Left cardiac atrium (tissue), 4 donors: ENCODE data around the gene ZFR. TPM values are rescaled to one million over a fixed set of nuclear protein-coding genes. Genes with fewer than 3 reads are reported as not detected.
"Not testable (repeated sequence)": the region's sequence is repeated elsewhere in the genome, so short reads cannot be mapped to it uniquely, and the experiment has no call there.

Source experiments
- ATAC-seq, 2 donors: fragments of 200-7000 bp; cut with Tn5 transposase; one replicate each; pipeline ENCODE4 v1.9.1; 2020; ENCODE audit warnings: mild to moderate bottlenecking in 2 of 2, moderate library complexity in 2 of 2
- DNase-seq: peaks from one replicate; pipeline ENCODE4 v3.0.0-alpha.2; 2020
- intact Hi-C, 2 donors: fragments of 100-400 bp; cut with DNase I; formaldehyde crosslinking; loops; one replicate each; pipeline versions ENCODE4 v1.14.1 to v1.15.1; 2022 to 2023
- total RNA-seq, 2 donors: library from RNA; stranded (reverse); fragmentation: NEBNext Ultra II Directional; extraction: Animal tissue kit (Norgen Biotek cat#: 25700); gene quantifications; one replicate each; pipeline ENCODE4 v1.2.1, GENCODE V29; 2021
- donor health status: DM: no; HTN: yes; CAD: no.
- donor health status: DM: no; HTN: yes; CAD: no; lungs with severe emphysema.
- donor health status: DM: yes; HTN: yes; CAD: no.
- donor health status: Dilated cardiomyopathy.

ZFR gene
- total RNA-seq, 2 donors from 2014 or later = 47.9 to 56.5 TPM

DNA sequence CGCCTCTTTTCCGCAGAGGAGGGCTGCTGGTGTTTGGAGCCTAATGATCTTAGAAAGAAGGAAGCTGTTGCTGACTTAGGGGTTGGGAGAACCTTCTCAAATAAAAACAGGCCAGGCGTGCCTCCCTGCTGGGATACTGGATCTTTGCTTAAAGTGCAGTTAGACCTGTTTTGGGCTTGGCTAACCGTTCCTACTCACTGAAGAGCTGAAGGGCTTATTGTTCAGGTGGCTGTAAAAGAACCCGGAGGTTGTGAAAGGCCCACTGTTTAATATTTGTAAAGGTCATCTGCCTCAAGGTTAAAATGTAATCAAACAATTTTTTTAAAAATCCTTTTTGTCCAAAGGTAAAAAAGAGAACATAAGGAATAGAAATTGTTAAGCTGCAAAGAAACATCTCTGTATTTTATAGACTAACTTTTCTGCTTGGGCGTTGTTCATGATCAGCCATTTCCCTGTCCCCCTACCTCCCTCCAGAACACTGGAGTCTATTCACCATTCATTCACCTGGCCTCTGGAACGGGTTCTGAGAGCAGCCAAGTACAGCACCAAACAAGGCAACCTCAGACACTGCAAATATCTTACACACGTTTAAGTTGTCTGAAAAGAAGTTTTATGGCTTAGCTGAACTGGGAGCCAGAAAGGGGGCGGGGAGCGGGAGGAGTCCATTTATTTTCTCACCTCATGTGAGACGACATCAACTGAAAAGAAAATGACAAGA lies 113.2 kb downstream of the ZFR start:
- ATAC-seq (no peak), DNase-seq (no peak)
- intact Hi-C loops = no loop called here

DNA sequence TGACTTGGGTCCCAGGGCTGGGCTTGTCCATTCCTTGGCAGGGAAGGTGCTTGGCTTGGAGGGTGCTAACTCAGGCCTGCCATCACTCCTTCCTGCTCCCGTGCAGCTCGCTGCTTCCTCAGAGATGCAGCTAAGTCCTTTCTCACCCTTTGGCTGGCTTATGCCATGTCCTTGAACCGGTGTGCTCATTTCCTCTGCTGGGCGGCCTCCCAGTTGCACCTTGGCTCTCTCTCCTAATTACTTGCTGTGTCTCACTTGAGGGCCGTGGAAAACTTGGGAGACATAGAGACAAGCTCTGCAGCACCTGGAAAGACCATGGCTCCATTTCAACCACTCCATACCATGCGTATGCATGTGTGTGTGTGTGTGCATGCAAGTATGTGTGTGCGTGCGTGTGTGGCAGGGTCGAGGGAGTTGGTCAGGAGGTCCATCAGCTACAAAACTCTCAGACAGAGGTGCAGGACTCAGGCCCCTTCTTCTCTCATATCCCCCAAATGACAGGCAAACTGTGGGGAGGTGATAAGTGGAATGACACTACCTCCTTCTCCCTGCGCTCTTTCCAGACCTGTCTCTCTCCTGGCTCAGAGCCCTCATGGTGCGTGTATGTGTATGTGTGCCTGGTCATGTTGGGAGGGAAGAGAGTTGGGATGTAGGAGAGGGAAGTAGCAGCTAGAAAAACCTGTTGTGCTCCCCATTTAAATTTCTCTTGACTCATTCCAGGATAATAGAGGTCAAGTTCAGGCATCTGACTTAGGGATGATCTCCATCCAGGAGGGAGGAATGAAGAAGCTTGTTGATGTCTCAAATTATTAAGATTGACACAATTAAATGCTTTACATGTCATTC lies 114.2 kb downstream of the ZFR start:
- ATAC-seq = peak in 1 of 2 donors; percentile 11
- no peak for DNase-seq
- intact Hi-C loops = no loop called here

DNA sequence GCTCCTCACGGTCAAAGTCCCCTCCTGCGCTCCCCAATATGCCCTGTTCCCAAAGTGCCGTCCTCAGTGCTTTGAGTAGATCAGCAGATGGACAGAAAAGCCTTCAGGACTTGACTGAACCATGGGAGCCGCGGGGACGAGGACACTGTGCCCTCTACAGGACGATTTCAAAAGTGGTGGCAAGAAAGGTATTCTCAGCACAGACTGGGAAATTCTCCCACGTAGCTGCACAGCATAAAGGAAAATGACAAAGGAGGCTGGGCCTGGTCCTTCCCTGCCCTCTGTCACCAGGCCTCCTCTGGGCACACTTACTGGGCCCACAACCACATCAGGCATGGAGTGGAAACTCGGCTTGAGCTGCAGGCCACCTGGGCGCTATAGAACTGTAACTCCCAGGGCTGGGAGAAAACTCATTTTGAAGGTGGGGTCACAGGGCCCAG lies 115.1 kb downstream of the ZFR start:
- intact Hi-C loops = loop anchor here (2.0 to 5.0 kb wide), 2 partner anchors 97 kb away; no protein-coding TSS in a partner anchor
- peak; percentile 67 for DNase-seq
- ATAC-seq = peak; percentile 93 to 94

DNA sequence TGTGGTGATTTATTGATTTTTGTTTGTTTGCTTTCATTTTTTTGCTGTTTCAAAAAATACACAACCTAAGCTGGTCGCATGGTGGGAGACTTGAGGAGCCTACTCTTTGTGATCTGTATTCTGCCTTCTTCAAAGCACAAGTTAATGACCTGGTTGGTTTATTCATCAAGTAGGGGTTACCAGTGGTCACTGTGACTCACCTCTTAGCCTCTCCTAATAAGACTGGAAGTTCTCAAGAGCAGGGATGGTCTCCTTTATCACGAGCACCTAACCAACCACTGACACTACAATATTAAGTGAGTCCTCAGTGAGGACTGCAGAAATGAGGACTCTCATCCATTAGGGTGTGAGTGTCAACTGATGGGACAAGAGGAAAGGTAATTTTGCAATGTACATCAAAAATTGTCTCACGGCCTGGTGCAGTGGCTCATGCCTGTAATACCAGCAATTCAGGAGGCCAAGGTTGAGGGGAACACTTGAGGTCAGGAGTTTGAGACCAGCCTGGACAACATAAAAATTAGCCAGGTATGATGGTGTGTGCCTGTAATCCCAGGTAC lies 118.2 kb downstream of the ZFR start:
- no peak for ATAC-seq
- DNase-seq = no peak
- intact Hi-C loops = loop anchor here in 1 of 2 donors (5.0 kb wide), 1 partner anchor 94 kb away; no protein-coding TSS in a partner anchor

DNA sequence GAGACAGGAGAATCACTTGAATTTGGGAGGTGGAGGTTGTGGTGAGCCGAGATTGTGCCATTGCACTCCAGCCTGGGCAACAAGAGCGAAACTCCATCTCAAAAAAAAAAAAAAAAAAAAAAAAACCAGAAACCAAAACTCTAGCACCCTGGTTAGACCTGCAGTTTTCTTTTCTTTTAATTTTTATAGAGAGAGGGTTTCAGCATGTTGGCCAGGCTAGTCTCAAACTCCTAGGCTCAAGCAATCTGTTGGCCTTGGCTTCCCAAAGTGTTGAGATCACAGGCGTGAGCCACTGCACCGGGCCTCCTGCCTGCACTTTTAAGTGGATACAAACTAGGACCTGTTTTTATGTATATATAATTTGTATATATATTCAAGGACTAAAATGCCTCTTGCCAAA lies 118.9 kb downstream of the ZFR start:
- intact Hi-C loops = loop anchor here in 1 of 2 donors (5.0 kb wide), 1 partner anchor 93 kb away; no protein-coding TSS in a partner anchor
- DNase-seq (no peak), ATAC-seq (no peak)

DNA sequence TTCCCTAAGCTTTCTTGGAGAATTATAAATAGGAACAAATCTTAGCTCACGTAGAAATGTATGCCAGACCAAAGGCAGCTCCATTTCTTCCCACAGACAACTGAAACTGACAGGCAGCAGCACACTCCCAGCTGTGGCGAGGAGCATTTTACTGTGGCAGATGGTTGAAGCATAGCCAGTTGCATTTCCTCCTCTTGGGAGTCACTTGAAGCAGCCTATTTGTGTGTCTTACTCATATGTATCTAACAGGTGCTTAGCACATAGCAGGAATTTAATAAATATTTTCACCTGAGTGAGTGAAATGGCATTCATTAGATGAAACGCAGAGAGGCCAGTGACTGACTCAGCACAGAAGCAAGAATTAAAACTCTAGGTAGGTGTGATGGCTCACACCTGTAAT lies 119.5 kb downstream of the ZFR start:
- intact Hi-C loops = loop anchor here in 1 of 2 donors (5.0 kb wide), 1 partner anchor 93 kb away; no protein-coding TSS in a partner anchor
- DNase-seq = no peak
- ATAC-seq = no peak

DNA sequence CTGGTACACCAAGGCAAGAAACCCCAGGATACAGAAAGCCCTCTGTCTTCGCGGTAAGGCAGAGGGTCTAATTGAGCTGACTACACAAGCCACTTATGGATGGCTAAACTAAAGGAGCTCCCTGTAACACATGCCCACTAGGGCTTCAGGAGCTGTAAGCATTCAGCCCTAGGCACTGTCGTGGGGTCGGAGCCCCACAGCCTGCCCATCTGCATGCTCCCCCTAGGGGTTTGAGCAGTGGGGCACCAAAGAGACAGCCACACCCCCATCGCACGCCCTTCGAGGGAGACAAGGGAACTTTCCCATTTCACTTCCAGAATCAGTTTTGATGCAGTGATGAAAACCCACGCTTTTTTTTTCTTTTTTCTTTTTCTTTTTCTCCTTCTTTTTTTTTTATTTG lies 120.8 kb downstream of the ZFR start:
- intact Hi-C loops = no loop called here
- ATAC-seq (no peak), DNase-seq (no peak)

DNA sequence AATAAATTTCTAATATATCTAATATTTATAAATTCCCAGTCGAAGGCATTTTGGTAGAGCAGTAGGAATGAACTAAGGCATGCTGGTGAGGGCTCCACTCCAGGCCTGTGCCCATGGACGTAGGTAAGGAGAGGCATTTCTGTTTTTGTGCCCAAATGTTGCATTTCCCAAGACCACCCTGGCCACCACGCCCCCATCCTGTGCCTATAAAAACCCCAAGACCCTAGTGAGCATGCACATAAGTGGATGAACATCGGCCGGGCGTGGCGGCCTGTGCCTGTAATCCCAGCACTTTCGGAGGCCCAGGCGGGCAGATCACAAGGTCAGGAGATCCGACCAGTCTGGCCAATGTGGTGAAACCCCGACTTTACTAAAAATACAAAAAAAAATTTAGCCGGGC lies 121.7 kb downstream of the ZFR start:
- intact Hi-C loops = no loop called here
- ATAC-seq (no peak), DNase-seq (no peak)

DNA sequence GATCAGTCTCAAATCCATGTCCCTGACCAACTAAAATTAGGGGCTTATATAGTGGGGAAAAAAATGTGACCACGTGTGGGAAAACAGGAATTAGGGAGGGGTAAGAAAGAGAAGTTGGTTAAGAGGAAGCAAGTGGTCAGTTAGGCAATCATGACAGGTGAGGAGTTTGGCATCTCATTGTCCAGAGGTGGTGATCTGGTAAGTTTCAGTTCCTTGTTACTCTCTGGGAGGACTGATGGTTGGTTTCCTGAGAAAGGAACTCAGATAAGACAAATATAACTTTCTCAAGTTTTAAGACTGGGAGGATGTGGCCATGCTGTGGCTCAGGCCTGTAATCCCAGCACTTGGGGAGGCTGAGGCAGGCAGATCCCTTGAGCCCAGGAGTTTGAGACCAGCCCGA lies 122.8 kb downstream of the ZFR start:
- intact Hi-C loops, DNase-seq, ATAC-seq: not testable (repeated sequence)

DNA sequence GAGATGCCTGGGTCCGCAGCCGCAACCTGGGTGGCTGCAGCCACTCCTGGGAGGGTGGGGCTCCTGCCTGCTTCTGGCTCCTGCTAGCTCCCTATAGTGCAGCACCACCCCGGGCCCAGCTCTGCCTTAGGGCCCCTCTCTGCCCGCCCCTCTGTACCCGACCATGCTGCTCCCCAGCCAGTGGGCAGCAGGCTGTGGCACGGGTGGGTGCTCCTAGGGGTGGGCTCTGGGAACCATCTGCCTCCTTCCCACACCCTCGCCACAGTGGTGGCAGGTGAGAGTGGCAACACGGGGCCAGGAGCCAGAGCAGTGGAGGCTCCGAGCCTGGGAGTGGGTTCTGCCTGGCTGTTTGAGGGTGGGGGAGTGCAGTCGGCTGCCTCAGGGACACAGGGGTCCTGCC lies 124.0 kb downstream of the ZFR start:
- intact Hi-C loops = no loop called here
- DNase-seq (no peak), ATAC-seq (peak; percentile 14 to 23)

DNA sequence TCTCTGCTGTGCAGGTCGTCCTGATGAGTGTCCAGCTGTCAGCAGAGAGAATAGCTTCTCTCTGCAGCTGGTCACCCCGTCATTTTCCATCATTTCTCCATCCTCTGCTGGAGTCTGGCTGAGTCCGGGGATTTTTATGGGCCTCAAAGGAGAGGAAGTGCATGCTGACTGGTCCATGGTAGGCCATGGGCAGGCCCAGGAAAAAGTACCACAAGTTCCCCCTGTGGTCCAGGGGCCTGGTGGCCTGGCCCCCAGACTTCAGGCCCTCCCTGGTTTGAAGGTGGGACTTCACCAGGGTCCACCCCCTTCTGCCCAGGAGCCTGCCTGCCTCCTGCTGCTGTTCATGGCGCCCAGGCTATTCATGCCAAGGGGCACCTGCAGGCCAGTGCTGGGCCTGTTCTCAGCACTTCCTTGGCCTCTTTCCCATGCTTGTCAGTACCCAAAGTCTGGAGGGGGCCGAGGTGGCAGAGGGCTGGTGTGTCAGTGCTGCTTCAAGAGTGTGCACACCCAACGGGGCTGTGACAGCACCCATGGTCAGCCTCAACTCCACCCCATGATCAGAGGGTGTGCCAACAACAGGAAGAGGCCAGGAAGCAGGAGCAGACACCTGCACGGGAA lies 124.5 kb downstream of the ZFR start:
- intact Hi-C loops = no loop called here
- DNase-seq (no peak), ATAC-seq (no peak)

DNA sequence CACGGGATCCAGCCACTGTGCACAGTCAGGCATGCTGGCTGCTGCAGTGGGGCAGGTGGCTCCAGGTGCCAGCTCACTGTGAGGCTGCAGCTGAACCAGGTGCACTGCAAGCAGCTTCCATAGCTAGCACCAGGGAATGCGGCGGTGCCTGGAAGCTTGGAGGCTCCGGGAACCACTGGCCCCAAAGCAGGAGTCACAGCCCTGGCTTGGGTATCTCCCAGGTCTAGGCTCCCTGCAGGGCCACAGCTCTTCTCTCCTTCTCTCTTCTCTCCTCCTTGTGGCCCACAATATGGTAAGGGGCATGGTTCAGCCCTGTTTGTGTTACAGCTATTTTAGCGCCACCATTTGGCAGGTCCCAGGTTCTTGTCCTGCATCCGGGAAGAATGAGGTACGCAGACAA lies 125.1 kb downstream of the ZFR start:
- DNase-seq (no peak), ATAC-seq (no peak)
- intact Hi-C loops = no loop called here

DNA sequence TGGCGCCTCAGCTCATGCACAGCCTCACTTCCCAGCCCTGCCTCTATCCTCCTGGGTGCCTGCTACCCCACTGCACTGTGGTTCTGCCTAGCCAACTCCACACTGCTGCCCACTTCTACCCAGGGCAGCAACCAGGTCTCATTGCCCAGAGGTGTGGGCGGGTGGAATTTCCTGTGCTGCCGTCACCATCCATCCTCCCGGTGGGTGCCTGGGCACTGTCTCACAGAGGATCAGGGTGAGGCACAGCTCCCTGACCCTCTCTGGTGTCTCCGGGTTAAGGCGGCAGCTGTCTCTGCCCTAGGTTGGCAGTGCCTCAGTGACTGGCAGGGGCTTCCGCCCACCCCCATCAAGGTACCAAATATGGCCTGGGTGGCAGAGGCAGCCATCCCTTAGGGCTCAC lies 127.5 kb downstream of the ZFR start:
- intact Hi-C loops = no loop called here
- DNase-seq (no peak), ATAC-seq (no peak)

DNA sequence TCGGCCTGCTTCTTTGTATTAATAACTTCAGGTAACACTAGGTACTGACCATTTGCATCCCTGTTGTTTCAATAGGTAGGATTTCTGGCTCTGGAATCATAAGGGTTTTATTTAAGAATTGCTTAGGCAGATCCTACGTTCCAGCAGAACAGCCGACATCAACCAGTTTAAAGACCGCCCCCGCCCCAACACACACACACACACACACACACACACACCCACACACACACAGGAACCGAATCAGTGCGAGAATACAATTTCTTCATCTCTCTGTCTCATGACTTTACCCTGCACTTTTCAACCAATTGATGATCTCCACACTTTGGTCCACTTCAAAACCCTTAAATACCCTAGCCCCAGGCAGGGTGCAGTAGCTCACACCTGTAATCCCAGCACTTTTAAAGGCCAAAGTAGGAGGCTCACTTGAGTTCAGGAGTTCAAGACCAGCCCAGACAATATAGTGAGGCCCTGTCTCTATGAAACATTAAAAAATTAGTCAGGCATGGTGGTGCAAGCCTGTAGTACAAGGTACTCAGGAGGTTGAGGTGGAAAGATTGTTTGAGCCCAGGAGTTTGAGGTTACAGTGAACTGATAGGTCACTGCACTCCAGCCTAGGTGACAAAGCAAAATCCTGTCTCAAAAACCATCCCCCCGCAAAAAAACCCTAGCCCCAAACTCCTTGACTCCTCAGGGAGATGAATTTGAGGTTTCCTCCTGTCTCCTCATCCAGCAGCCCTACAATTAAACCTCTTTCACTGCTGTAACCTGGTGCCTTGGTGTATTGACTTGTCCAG lies 129.1 kb downstream of the ZFR start:
- no peak for DNase-seq
- no peak for ATAC-seq
- intact Hi-C loops = no loop called here

DNA sequence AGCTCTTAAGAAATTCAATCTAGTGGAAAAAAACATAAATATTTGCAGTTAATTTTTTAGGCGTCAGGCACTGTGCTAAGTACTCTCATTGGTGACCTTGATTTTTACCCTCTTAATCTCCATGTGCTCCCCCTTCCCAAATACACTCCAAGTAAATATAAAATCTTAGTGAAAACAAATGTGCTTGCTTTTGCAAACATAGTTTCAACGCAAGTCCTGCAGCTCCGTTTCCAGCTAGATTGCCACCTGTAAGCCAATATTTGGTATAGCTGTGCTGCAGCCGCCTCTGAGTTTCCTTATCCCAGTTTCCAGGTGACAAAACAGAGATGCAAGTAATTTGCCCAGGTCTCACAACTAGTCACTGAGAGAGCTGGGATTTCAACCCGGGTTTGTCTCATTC lies 129.9 kb downstream of the ZFR start:
- intact Hi-C loops = no loop called here
- ATAC-seq = no peak
- no peak for DNase-seq

DNA sequence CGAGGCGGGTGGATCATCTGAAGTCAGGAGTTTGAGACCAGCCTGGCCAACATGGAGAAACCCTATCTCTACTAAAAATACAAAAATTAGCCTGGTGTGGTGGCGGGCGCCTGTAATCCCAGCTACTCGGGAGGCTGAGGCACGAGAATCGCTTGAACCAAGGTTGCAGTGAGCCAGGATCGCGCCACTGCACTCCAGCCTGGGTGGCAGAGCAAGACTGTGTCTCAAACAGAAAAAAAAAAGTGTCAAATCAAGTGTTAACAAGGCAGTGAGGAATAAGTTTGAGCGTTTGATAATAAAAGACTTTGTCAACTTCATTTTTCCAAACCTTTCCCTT lies 130.4 kb downstream of the ZFR start:
- DNase-seq, ATAC-seq, intact Hi-C loops: not testable (repeated sequence)

DNA sequence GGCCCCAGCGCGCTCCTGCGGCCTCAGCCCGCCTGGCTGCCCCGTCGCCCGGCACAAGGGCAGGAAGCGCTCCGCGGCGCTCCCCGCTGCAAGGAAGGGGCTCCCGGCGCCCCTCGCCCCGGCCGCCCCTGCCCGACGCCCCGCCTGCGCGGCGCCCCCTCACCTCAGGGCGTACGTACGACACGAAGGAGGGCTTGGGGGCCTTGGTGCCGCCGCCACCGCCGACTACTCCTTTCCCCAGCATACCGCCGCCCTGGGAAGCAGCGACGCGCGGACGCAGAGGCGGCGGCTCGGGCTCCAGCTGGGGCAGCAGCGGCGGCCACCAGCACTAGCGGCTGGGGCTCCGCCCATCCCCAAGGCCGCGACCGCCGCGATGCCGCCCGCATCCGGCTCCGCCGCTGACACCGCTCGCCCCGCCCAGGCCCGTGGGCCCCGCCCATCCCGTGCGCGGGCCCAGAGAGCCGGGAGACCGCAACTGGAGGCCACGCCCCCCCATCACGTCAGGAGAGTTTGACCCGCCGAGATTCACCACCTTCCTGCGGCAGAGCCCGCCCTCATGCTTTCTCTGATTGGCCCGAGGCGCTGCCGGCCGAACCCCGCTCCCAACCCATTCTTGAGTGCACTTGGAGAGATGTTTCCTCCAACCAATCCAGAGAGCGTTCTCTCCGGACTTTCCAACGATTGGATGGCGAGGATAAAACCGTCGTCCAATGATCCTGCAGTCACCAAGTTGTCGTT lies 131.8 kb downstream of the ZFR start, which contains the start of gene MTMR12:
Gene MTMR12 (minus strand): TSS at position 345 of the 738 bp plus-strand sequence. CDS start 101 bp downstream, at position 244.
- DNase-seq = peak; percentile 100
- intact Hi-C loops = no loop called here
- peak; percentile 97 to 99 for ATAC-seq

DNA sequence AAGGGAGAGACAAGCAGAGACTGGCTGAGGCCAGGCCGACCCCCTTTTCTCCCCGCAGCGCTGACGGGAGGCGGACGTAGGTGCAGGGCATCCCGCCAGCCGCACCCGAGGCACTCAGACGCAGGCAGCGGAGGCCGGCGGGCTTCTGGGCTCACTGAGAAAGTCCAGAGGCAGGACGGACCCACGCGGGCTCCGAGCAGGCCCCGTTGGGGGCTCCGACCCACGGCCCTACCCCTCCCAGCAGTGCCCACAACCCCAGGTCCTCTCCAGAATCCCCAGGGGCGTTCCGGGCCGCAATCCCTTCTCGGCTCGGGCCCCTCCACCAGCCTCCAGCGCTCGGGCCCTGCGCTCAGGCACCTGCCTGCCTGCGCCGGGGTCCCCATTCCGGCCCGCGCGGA lies 132.3 kb downstream of the ZFR start:
- DNase-seq (peak; percentile 81), ATAC-seq (peak; percentile 36 to 55)
- intact Hi-C loops = no loop called here
